Dedifferentiated amniotic fluid mesenchymal stem cell (primary cell): ENCODE results near the gene UXT.
"Not testable (repeated sequence)": the region's sequence is repeated elsewhere in the genome, so short reads cannot be mapped to it uniquely, and the experiment has no call there.

Experiments used
- DNase-seq: peaks from one replicate; pipeline ENCODE4 v3.0.0-alpha.2; 2016; ENCODE audit errors: extremely low spot score

UXT gene

DNA sequence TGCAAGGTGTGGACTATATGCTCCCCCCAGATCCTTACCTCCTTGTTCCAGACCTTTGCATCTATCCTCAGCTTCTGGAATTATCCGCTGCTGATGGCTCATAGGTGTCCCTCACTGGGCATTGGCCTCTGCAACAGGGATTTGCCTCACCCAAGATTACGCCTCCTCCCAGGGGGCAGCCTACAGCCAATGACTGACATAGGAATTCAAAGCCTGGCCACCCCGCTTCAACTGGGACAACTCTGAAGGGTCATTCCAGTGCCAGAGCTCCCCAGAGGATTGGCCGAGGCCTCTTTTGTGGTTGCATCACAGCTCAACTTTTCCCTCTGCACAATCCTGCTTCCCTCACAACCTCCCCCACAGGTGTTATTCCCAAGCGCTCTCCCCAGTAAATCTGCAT lies 44.4 kb downstream of the UXT start:
- DNase-seq = no peak

DNA sequence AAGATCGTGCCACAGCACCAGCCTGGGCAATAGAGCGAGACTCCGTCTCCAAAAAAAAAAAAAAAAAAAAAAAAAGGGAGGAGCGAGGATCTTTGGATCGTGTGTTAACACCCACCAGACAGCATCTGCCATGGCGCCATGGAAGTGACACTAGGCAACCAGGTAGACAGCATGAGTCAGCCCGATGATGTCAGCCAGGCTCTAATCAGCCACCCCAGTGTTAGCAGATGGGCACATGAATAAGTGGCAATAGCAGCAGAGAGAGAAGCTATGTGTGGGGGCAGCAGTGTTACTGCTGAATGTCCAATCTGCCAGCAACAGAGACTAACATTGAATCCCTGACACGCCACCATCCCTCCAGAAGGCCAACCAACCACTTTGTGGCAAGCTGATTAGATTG lies 45.9 kb downstream of the UXT start:
- no peak for DNase-seq

DNA sequence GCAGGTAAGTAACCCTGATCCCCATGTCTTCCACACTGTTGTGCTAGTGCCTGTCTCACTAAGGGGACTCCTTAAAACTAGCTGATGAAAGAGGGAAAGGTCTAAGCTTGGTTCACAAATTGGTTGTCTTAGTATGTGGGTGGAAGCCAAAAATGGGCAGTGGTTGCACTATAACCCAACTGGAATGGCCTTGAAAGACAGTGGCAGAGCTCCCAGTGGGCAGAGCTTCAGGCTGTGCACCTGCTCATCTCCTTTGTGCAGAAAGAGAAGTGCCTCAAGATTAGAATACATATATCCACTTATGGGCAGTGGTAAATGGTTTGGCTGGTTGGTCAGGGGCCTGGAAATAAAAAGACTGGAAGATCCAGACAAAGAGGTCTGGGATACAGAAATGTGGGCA lies 46.6 kb downstream of the UXT start:
- DNase-seq = no peak

- no peak for DNase-seq
These were observed 47.1 kb downstream of the UXT start for GRCh38 chrX:47611926-47612325.

- no peak for DNase-seq
These were observed 47.5 kb downstream of the UXT start for GRCh38 chrX:47611489-47611888.

DNA sequence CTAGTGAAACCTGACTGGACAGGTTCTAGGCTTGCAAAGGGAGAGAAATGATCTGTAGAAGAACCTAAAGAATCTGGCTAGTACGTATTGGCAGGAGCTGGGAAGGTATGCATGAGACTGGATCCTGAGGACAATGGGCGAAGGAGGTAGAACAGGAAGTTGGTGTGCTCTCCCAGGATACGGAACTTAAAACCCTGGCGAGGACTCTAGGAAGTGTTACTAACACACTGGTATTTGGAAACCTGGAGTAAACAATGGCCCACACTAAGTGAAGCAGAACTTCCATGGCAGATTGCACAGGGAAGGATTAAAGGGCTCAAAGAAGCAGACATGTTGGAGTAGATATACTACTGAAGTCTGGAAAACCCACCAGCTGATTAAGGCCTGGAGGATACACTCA lies 48.5 kb downstream of the UXT start:
- DNase-seq = no peak

DNA sequence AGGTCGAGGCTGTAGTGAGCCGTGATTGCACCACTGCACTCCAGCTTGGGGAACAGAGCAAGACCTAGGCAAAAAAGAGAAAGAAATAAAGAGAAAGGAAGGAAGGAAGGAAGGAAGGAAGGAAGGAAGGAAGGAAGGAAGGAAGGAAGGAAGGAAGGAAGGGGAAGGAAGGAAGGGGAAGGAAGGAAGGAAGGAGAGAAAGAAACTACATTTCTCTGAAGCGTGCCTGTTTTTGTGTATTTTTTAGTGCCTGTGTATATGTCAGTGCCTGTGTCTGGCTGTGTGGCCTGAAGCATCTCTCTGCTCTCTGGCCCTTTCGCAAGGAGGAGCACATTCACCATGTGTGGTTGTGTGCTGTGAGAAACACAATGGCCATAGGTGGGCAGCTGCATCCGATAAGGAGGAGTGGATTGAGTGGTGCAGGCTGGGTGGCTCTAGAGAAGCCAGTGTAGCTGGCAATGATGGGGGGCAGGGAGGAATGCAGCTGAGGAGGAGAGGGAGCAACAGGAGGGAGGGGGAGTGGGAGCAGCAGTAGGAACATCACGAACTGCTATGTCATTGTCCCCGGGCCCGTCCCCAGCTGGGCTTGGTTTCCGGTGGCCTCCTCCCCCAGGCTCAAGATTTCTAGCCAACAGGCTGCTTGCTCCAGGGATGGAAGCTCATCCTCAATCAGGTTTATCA lies 50.7 kb downstream of the UXT start:
- DNase-seq = no peak

GRCh38 chrX:47607091-47607490 lies 51.9 kb downstream of the UXT start:
- no peak for DNase-seq

DNA sequence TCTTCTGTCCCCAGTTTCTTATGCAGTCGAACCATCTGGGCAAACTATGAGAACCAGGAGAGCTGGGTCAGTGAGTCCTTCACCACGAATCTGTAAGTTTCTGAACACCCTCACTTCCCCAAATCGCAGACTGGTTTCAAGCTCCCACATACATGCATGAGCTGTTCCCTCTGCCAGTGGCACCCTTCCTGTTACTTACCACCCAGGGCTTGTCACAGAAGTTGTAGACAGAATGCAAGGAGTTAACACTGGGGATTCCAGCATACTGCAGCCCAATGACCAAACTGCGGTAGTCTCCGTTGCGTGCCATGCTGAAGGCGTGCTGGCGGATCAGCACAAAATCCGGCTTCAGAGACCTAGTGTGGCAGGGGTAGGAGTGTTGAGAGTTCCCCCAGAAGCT lies 54.0 kb downstream of the UXT start:
- no peak for DNase-seq

GRCh38 chrX:47603125-47603524 lies 55.9 kb downstream of the UXT start:
- DNase-seq = not testable (repeated sequence)
